WTC11 (cell line): Measurements from ENCODE around the gene CEP72. TPM values are rescaled to one million over a fixed set of nuclear protein-coding genes. Genes with fewer than 3 reads are reported as not detected.

Experiments used
- ATAC-seq: fragments of 200-7000 bp; cut with Tn5 transposase; 2 replicates; pipeline ENCODE4 v1.10.0; 2021; ENCODE audit warnings: mild to moderate bottlenecking, moderate library complexity
- CTCF ChIA-PET: fragments of 300-600 bp; sonication (Branson Sonifier 250); formaldehyde crosslinking; loops from one replicate; lab custom pipeline; 2021; ENCODE audit warnings: antibody characterized with exemption; lab: Charles Lee
- POLR2A ChIA-PET: fragments of 350-600 bp; sonication (Branson Sonifier 250); formaldehyde crosslinking; loops from one replicate; lab custom pipeline; 2021; ENCODE audit warnings: antibody characterized with exemption; lab: Charles Lee
- DNase-seq: peaks from one replicate; pipeline ENCODE4 v3.0.0; 2021; ENCODE audit warnings: low spot score
- H3K27ac Mint-ChIP-seq: 2 replicates; pipeline ENCODE4 v1.8.0; 2021; ENCODE audit warnings: mixed read lengths
- H3K27me3 Mint-ChIP-seq: 2 replicates; pipeline ENCODE4 v1.8.0; 2021; ENCODE audit warnings: low read depth, mild to moderate bottlenecking, moderate library complexity, mixed read lengths
- H3K36me3 Mint-ChIP-seq: 2 replicates; pipeline ENCODE4 v1.8.0; 2021; ENCODE audit warnings: mixed read lengths
- H3K4me1 Mint-ChIP-seq: 2 replicates; pipeline ENCODE4 v1.8.0; 2022; ENCODE audit warnings: mixed read lengths
- H3K4me3 Mint-ChIP-seq: 2 replicates; pipeline ENCODE4 v1.8.0; 2021; ENCODE audit warnings: mild to moderate bottlenecking, moderate library complexity, mixed read lengths
- H3K9me3 Mint-ChIP-seq: 2 replicates; pipeline ENCODE4 v1.8.0; 2021; ENCODE audit warnings: mixed read lengths
- AFF4 ChIP-seq: sonication (generic); formaldehyde crosslinking; IDR thresholded peaks from 2 replicates; pipeline ENCODE4 v1.8.1; 2023; ENCODE audit warnings: mild to moderate bottlenecking, missing genetic modification reagents, borderline replicate concordance
- AR ChIP-seq: fragments of 250-450 bp; sonication (Bioruptor Pico); IDR thresholded peaks from 2 replicates; pipeline ENCODE4 v1.9.0; 2021; ENCODE audit warnings: mild to moderate bottlenecking
- ATF3 ChIP-seq: sonication (generic); formaldehyde crosslinking; conservative IDR thresholded peaks from 2 replicates; pipeline ENCODE4 v1.8.1; 2022; ENCODE audit warnings: mild to moderate bottlenecking, missing genetic modification reagents
- ATF6 ChIP-seq: sonication (generic); formaldehyde crosslinking; IDR thresholded peaks from 2 replicates; pipeline ENCODE4 v1.8.1; 2023; ENCODE audit warnings: mild to moderate bottlenecking, missing genetic modification reagents
- CREM ChIP-seq: sonication (generic); formaldehyde crosslinking; IDR thresholded peaks from 2 replicates; pipeline ENCODE4 v1.8.1; 2022; ENCODE audit warnings: mild to moderate bottlenecking, missing genetic modification reagents, moderate library complexity
- CTCF ChIP-seq: fragments of 200-600 bp; IDR thresholded peaks from 2 replicates; pipeline ENCODE4 v1.8.0; 2022; ENCODE audit warnings: antibody characterized with exemption
- HMGA2 ChIP-seq: fragments of 250-450 bp; sonication (Bioruptor Pico); IDR thresholded peaks from 2 replicates; pipeline ENCODE4 v1.4.0; 2021; ENCODE audit warnings: mild to moderate bottlenecking, moderate library complexity
- JAZF1 ChIP-seq: fragments of 250-450 bp; sonication (Bioruptor Pico); IDR thresholded peaks from 2 replicates; pipeline ENCODE4 v1.9.0; 2021; ENCODE audit warnings: moderate library complexity, mild to moderate bottlenecking, inconsistent platforms
- JUN ChIP-seq: sonication (generic); formaldehyde crosslinking; IDR thresholded peaks from 2 replicates; pipeline ENCODE4 v1.8.0; 2023; ENCODE audit warnings: mild to moderate bottlenecking, missing genetic modification reagents
- PRDM15 ChIP-seq: sonication (generic); formaldehyde crosslinking; IDR thresholded peaks from 2 replicates; pipeline ENCODE4 v1.8.0; 2022; ENCODE audit warnings: missing genetic modification reagents
- STAT6 ChIP-seq: sonication (generic); formaldehyde crosslinking; conservative IDR thresholded peaks from 2 replicates; pipeline ENCODE4 v1.8.1; 2023; ENCODE audit warnings: mild to moderate bottlenecking, low read depth, missing genetic modification reagents, moderate library complexity
- TCF7 ChIP-seq: sonication (generic); formaldehyde crosslinking; IDR thresholded peaks from 2 replicates; pipeline ENCODE4 v1.8.0; 2022; ENCODE audit warnings: mild to moderate bottlenecking, low read depth, missing genetic modification reagents, moderate library complexity
- TP53 ChIP-seq: sonication (generic); formaldehyde crosslinking; IDR thresholded peaks from 2 replicates; pipeline ENCODE4 v1.8.1; 2023; ENCODE audit warnings: mild to moderate bottlenecking, missing genetic modification reagents
- ZMAT4 ChIP-seq: fragments of 250-450 bp; sonication (Bioruptor Pico); IDR thresholded peaks from 2 replicates; pipeline ENCODE4 v1.9.0; 2021; ENCODE audit warnings: mild to moderate bottlenecking
- ZNF671 ChIP-seq: fragments of 250-450 bp; sonication (Bioruptor Pico); IDR thresholded peaks from 2 replicates; pipeline ENCODE4 v1.8.0; 2021; ENCODE audit warnings: mild to moderate bottlenecking
- total RNA-seq: library from RNA; stranded (reverse); gene quantifications from 3 replicates; pipeline ENCODE4 v1.2.3, GENCODE V29; 2021

CEP72 gene
- total RNA-seq, 1 experiment from 2014 or later, result 26.6 TPM

- Mint-ChIP-seq H3K9me3 (no peaks in the 10 kb centered on the region), H3K27me3 (no peaks in the 10 kb centered on the region), H3K4me1 (no peaks in the 10 kb centered on the region), H3K36me3 (peaks cover 20% of the 10 kb centered on the region), H3K4me3 (no peak overlapping the region), H3K27ac (no peak overlapping the region)
- ATAC-seq (no peak), DNase-seq (no peak)
- CTCF ChIA-PET, result interaction anchor here (1.0 kb wide), 1 partner anchor 238 kb away, joined by 3 read pairs; no protein-coding TSS in a partner anchor
- POLR2A ChIA-PET, result no interaction called here
- TF ChIP-seq ZMAT4 (CRISPR knock-in tag), result no peak
- no peak for TF ChIP-seq CREM
- no peak for TF ChIP-seq AFF4
- TF ChIP-seq STAT6 (CRISPR knock-in tag), result no peak
- TF ChIP-seq ATF3, result no peak
- TF ChIP-seq ATF6 (CRISPR knock-in tag), result no peak
- no peak for TF ChIP-seq HMGA2 (CRISPR knock-in tag)
- TF ChIP-seq JAZF1 (CRISPR knock-in tag), result no peak
- no peak for TF ChIP-seq CTCF
- no peak for TF ChIP-seq JUN (CRISPR knock-in tag)
- no peak for TF ChIP-seq TCF7 (CRISPR knock-in tag)
- no peak for TF ChIP-seq ZNF671 (CRISPR knock-in tag)
- TF ChIP-seq AR (CRISPR knock-in tag), result no peak
- no peak for TF ChIP-seq TP53
- no peak for TF ChIP-seq PRDM15 (CRISPR knock-in tag)
Observed at GRCh38 chr5:664994-665360, 52.8 kb downstream of the CEP72 start.
